Measurements from ENCODE around the gene GATA6.

Gene GATA6

GRCh38 chr18:22241921-22242361, 72.6 kb downstream of the GATA6 start:
- no peak for TF ChIP-seq CTCF (IDR thresholded peaks at IDR 0.05; ENCODE audit: low read depth, low read length, missing control alignments)
- H3K4me3 ChIP-seq (ENCODE audit: low read depth, low read length) = no peak overlapping the region
- no peak for DNase-seq (ENCODE audit: low read depth)
- in situ Hi-C loops (cut with HindIII; ENCODE audit: low sequenced_read_pairs) = no loop called here

GRCh38 chr18:22243513-22243912, 74.1 kb downstream of the GATA6 start:
- in situ Hi-C loops (cut with HindIII; ENCODE audit: low sequenced_read_pairs) = no loop called here
- H3K4me3 ChIP-seq (ENCODE audit: low read depth, low read length) = no peak overlapping the region
- no peak for DNase-seq (ENCODE audit: low read depth)
- TF ChIP-seq CTCF (IDR thresholded peaks at IDR 0.05; ENCODE audit: low read depth, low read length, missing control alignments) = no peak

GRCh38 chr18:22250026-22250425, 80.6 kb downstream of the GATA6 start:
- no peak overlapping the region for H3K4me3 ChIP-seq (ENCODE audit: low read depth, low read length)
- TF ChIP-seq CTCF (IDR thresholded peaks at IDR 0.05; ENCODE audit: low read depth, low read length, missing control alignments) = no peak
- in situ Hi-C loops (cut with HindIII; ENCODE audit: low sequenced_read_pairs) = no loop called here

GRCh38 chr18:22250591-22250996, 81.2 kb downstream of the GATA6 start:
- in situ Hi-C loops (cut with HindIII; ENCODE audit: low sequenced_read_pairs) = no loop called here
- TF ChIP-seq CTCF (IDR thresholded peaks at IDR 0.05; ENCODE audit: low read depth, low read length, missing control alignments) = no peak
- no peak for DNase-seq (ENCODE audit: low read depth)
- no peak overlapping the region for H3K4me3 ChIP-seq (ENCODE audit: low read depth, low read length)

More at GRCh38 chr18:22250026-22250425, 80.6 kb downstream of the GATA6 start:
- no peak for DNase-seq (ENCODE audit: low read depth)

Data from astrocyte of the cerebellum (primary cell).